ENCODE data around the gene AMMECR1. TPM values are rescaled to one million over a fixed set of nuclear protein-coding genes. Genes with fewer than 3 reads are reported as not detected.
A peak's percentile ranks its signal among the peaks of the same experiment; 100 is the strongest.
"Not testable (repeated sequence)": the region's sequence is repeated elsewhere in the genome, so short reads cannot be mapped to it uniquely, and the experiment has no call there.

The AMMECR1 gene
- polyA plus RNA-seq (2012; ENCODE audit: missing spikeins) = 5.6 TPM

DNA sequence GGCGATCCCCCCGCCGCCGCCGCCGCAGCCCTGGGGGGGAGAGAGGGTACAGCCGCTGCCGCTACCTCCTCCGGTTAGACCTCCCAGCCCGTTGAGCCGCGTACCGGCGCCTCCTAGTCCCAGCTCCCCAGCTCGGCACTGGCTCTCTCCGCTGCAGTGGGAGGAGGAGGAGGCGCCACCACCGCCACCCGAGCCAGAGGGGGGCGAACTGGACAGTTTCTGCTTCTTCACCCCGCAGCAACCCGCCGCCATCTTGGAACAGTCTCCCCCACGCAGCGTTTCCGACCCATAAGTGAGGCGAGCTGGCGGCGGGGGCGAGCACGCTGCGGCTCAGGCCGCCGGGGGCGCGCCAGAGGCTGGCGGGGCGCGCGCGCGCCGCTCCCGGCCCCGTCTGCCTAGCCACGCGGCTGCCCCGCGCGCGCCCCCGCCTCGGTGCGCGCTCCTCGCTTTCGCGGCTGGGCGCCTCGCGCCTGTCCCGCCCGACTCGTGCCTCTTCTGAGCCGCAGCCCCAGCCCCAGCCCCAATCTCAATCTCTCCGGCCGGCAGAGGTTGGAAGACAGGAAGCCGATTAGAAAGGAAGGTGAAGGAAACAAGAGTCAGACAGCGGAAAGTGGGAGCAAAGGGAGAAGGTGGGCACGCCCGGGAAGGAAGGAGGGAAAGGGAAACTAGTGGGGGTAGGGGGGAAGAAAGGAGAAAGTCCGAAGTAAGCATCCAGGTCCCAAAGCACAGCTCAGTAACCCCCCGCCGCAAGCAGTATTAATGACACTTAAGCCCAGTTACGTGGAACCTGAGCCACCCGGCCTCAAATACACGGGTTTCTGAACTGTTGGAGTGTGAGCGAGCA lies at the start of gene AMMECR1:
Gene AMMECR1 (minus strand): TSS at position 266 of the 844 bp plus-strand sequence. CDS start 14 bp downstream, at position 252.
- DNase-seq (ENCODE audit: insufficient read length) (peak; percentile 56), FAIRE-seq (peak; percentile 92)
- peak; percentile 86 for TF ChIP-seq POLR2A (IDR thresholded peaks at IDR 0.05; ENCODE audit: low read depth, low read length)
- peak; percentile 87 for TF ChIP-seq TAF1 (IDR thresholded peaks at IDR 0.05; ENCODE audit: borderline replicate concordance, low read depth, low read length)
- TF ChIP-seq POLR2AphosphoS5 (IDR thresholded peaks at IDR 0.05; ENCODE audit: low read depth, low read length) = peak; percentile 41; the same call in 1 of the 2 replicates

DNA sequence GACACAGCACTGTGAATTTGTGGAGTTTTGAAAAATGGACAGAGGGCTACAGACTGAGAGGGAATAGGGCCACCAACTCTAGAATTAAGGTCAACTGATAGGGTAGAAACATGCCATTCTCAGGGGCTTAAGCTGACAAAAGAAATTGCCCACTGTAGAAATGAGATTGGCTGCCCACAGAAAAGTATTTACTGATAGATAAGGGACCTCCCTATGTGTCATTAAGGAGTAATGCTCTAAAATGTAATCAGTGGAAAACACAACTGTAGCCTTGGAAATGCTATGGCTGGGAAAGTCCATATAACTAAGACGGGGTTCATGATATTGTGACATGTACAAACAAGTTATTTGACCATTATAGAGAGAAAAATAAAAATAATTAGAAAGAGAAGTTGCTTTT lies 45.4 kb upstream of the AMMECR1 start:
- DNase-seq (ENCODE audit: insufficient read length) (no peak), FAIRE-seq (no peak)
- TF ChIP-seq POLR2A (IDR thresholded peaks at IDR 0.05; ENCODE audit: low read depth, low read length) = no peak
- no peak for TF ChIP-seq POLR2AphosphoS5 (IDR thresholded peaks at IDR 0.05; ENCODE audit: low read depth, low read length)
- TF ChIP-seq TAF1 (IDR thresholded peaks at IDR 0.05; ENCODE audit: borderline replicate concordance, low read depth, low read length) = no peak

DNA sequence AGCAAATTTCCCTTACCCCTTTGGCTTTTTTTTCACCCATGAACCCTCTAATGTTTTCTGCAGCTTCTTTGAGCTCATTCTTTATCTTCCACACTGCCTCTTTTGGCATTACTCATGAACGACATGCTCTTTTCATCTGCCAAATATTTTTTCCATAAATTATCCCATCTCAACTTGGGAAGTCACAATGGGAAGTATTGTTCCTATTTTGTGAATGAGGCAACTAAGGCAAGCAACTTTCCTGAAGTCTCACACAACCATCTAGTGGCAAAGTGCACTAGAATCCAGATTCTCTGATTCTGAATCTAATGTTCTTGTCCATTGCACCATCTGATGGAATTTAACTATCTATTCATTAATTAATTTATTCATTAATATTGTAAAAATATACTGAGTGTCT lies 41.4 kb upstream of the AMMECR1 start:
- DNase-seq (ENCODE audit: insufficient read length) = no peak
- FAIRE-seq = no peak
- no peak for TF ChIP-seq POLR2AphosphoS5 (IDR thresholded peaks at IDR 0.05; ENCODE audit: low read depth, low read length)
- no peak for TF ChIP-seq POLR2A (IDR thresholded peaks at IDR 0.05; ENCODE audit: low read depth, low read length)
- TF ChIP-seq TAF1 (IDR thresholded peaks at IDR 0.05; ENCODE audit: borderline replicate concordance, low read depth, low read length) = no peak

DNA sequence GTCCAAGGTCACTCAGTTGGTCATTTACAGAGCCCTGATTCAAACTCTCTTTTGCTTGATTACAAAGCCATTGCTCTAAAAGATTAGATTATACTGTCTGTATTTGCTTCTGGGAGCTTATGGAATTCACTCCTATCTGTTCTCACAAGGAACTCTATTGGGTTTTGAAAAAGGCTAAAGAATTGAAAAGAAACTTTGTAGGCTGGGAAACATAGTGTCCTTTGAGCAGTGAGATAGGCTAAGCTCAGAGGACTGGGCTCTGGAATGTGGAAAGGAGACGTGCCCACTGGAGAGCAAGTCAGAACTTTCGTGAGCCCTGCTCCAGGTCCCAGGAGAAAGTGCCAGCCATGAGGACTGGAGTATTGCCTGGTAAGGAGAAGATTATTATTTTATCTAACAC lies 40.7 kb upstream of the AMMECR1 start, which contains the start of gene RTL9:
Gene RTL9 (plus strand): TSS at position 301 of the 400 bp plus-strand sequence. CDS start 91,770 bp downstream, outside the sequence.
- DNase-seq (ENCODE audit: insufficient read length) (no peak), FAIRE-seq (no peak)
- TF ChIP-seq POLR2A (IDR thresholded peaks at IDR 0.05; ENCODE audit: low read depth, low read length) (no peak), POLR2AphosphoS5 (IDR thresholded peaks at IDR 0.05; ENCODE audit: low read depth, low read length) (no peak), TAF1 (IDR thresholded peaks at IDR 0.05; ENCODE audit: borderline replicate concordance, low read depth, low read length) (no peak)

DNA sequence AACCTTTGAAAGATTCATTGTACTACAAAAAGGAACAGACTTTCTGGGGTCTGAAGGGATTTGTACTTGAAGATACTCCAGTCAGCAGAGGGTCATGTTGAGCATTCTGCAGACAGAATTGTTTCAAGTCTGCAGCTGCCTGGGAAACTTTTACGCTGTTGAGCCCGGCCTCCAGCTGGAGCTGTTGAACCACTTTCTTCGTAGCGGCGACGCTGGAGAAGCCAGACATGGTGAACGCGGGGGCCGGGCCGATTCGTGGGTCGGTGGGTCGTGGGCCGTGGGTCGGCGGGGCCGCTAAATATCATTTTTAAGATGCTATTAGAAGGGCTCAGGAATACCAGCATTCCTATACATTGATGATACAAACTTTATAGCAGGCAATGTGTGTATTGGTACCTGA lies 28.8 kb upstream of the AMMECR1 start:
- no peak for FAIRE-seq
- no peak for DNase-seq (ENCODE audit: insufficient read length)
- TF ChIP-seq TAF1 (IDR thresholded peaks at IDR 0.05; ENCODE audit: borderline replicate concordance, low read depth, low read length) = no peak
- TF ChIP-seq POLR2AphosphoS5 (IDR thresholded peaks at IDR 0.05; ENCODE audit: low read depth, low read length) = no peak
- no peak for TF ChIP-seq POLR2A (IDR thresholded peaks at IDR 0.05; ENCODE audit: low read depth, low read length)

DNA sequence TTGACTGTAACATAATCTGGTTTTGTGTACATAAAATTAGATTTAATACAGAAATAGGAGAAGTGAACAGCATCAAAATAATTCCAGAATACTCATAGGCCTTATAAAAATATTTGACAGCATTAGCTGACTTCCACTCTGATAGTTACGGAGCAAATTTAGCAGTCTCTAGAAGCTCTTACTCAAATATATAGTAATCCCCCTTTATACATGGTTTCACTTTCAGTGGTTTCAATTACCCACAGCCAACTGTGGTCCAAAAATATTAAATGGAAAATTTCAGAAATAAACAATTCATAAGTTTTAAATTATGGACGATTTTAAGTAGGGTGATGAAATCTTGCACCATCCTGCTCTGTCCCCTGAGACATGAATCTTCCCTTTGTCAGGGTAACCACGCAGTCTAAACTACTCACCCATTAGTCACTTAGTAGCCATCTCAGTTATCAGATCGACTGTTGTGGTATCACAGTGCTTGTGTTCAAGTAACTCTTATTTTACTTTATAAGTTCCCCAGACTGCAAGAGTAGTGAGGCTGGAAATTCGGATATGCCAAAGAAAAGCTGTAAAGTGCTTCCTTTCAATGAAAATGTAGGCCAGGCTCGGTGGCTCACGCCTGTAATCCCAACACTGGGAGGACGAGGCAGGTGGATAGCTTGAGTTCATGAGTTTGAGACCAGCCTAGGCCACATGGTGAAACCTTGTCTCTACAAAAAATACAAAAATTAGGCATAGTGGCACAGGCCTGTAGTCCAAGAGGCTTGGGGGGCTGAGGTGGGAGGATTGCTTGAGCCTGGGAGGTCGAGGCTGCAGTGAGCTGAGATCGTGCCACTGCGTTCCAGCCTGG lies 23.5 kb upstream of the AMMECR1 start:
- no peak for DNase-seq (ENCODE audit: insufficient read length)
- TF ChIP-seq TAF1 (IDR thresholded peaks at IDR 0.05; ENCODE audit: borderline replicate concordance, low read depth, low read length) (no peak), POLR2AphosphoS5 (IDR thresholded peaks at IDR 0.05; ENCODE audit: low read depth, low read length) (no peak), POLR2A (IDR thresholded peaks at IDR 0.05; ENCODE audit: low read depth, low read length) (no peak)
- FAIRE-seq = peak; percentile 30

DNA sequence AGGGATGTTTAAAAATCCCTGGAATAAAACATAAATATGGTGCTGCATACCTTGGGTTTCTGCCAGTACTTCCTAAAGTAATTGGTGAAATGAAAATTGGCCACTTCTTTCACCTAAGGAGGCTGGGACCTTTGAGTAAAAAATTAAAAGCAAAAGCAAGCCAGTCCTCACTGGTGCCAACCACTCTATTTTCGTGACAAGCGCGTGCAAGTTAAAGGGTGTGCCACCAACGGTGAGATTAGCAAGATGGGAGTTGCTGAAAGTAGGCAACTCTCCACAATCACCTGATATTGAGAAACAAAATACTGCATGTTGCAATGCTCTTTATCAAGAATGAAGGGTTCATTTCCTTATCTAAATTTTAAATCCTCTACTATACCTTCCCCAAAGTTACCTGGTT lies 21.1 kb upstream of the AMMECR1 start:
- TF ChIP-seq POLR2A (IDR thresholded peaks at IDR 0.05; ENCODE audit: low read depth, low read length) (no peak), POLR2AphosphoS5 (IDR thresholded peaks at IDR 0.05; ENCODE audit: low read depth, low read length) (no peak), TAF1 (IDR thresholded peaks at IDR 0.05; ENCODE audit: borderline replicate concordance, low read depth, low read length) (no peak)
- FAIRE-seq = no peak
- DNase-seq (ENCODE audit: insufficient read length) = no peak

DNA sequence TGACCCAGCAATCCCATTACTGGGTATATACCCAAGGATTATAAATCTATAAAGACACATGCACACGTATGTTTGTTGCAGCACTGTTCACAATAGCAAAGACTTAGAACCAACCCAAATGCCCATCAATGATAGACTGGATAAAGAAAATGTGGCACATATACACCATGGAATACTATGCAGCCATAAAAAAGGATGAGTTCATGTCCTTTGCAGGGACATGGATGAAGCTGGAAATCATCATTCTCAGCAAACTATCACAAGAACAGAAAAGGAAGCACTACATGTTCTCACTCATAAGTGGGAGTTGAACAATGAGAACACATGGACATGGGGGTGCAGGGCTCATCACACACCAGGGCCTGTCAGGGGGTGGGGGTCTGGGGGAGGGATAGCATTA lies 15.6 kb upstream of the AMMECR1 start:
- not testable (repeated sequence) for FAIRE-seq; DNase-seq (ENCODE audit: insufficient read length)

DNA sequence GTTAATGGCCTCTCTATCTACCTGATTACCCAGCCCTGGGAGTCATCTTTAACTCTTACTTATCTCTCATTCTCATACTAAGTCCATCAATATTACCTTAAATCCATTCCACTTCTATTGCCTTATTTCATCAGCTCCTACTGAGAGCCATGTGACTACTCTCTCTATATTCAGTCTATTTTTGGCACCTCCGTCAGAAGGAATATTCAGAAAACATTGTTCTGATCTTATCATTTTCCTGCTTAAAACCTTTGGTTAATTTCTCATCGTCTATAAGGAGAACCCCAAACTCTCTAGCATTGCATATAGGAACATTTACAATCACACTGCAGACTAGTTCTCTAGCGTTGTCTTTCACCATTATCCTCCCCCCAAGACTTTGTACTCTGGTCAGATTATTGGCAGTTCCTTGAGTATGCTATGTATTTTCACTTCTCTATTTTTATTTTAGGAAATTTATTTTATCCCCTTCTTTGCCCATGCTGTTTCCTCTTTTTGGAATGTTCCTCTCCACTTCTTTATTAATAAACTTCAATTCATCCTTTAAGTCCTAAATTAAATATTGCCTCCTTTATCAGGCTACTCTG lies 13.7 kb upstream of the AMMECR1 start:
- FAIRE-seq = no peak
- DNase-seq (ENCODE audit: insufficient read length) = no peak
- no peak for TF ChIP-seq POLR2AphosphoS5 (IDR thresholded peaks at IDR 0.05; ENCODE audit: low read depth, low read length)
- TF ChIP-seq TAF1 (IDR thresholded peaks at IDR 0.05; ENCODE audit: borderline replicate concordance, low read depth, low read length) = no peak
- no peak for TF ChIP-seq POLR2A (IDR thresholded peaks at IDR 0.05; ENCODE audit: low read depth, low read length)

DNA sequence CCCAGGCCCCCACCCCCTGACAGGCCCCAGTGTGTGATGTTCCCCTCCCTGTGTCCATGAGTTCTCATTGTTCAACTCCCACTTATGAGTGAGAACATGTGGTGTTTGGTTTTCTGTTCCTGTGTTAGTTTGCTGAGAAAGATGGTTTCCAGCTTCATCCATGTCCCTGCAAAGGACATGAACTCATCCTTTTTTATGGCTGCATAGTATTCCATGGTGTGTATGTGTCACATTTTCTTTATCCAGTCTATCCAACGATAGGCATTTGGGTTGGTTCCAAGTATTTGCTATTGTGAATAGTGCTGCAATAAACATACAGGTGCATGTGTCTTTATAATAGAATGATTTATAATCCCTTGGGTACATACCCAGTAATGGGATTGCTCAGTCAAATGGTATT lies 10.7 kb upstream of the AMMECR1 start:
- not testable (repeated sequence) for DNase-seq (ENCODE audit: insufficient read length); FAIRE-seq

DNA sequence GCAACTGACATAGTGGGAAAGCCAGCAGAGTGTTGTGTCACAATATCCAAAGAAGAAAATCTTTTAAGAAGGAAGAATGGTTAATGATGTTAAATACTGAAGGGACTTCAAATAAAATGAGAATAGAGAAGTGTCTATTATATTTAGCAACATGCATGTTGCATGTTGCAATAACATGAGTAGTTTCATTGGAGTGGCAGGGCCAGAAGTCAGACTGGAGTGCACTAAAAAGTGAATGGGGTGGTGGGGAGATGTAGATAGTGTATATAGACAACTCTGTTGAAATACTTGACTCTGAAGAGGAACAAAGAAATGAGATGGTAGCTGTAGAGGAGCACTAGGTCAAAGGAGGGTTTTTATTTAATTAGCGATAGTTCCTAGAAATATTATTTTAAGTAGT lies 9.5 kb upstream of the AMMECR1 start:
- FAIRE-seq = no peak
- DNase-seq (ENCODE audit: insufficient read length) = no peak
- TF ChIP-seq POLR2AphosphoS5 (IDR thresholded peaks at IDR 0.05; ENCODE audit: low read depth, low read length) (no peak), POLR2A (IDR thresholded peaks at IDR 0.05; ENCODE audit: low read depth, low read length) (no peak), TAF1 (IDR thresholded peaks at IDR 0.05; ENCODE audit: borderline replicate concordance, low read depth, low read length) (no peak)
